HEK293 (cell line): ENCODE results near the gene IKZF4.

ENCODE experiments used
- CTCF ChIA-PET: fragments of 350-600 bp; formaldehyde crosslinking; extraction: SDS; loops from one replicate; lab custom pipeline; 2021; ENCODE audit warnings: antibody characterized with exemption; lab: Yijun Ruan, JAX
- POLR2A ChIA-PET: fragments of 300-600 bp; formaldehyde crosslinking; extraction: SDS; loops from one replicate; lab custom pipeline; 2020; ENCODE audit warnings: antibody characterized with exemption, inconsistent platforms; lab: Yijun Ruan, JAX
- H3K27ac ChIP-seq: fragments of 200-500 bp; sonication (Bioruptor generic); 2 replicates; pipeline ENCODE4 v1.5.1; 2014; ENCODE audit warnings: low read depth, low read length, control low read depth, inconsistent platforms; ENCODE audit errors: extremely low read depth
- H3K36me3 ChIP-seq, 2 experiments: fragments of 200-500 bp in 1 of 2; sonication (Bioruptor generic) in 1 of 2; 1 replicate in 1 of 2; 2 replicates in 1 of 2; pipeline ENCODE4 v1.5.1; 2014 to 2017; ENCODE audit warnings: inconsistent platforms in 2 of 2, low read length in 2 of 2; ENCODE audit not compliant: control insufficient read depth in 2 of 2, insufficient read depth in 1 of 2
- H3K4me1 ChIP-seq: fragments of 200-500 bp; sonication (Bioruptor generic); 2 replicates; pipeline ENCODE4 v1.5.1; 2014; ENCODE audit warnings: mild to moderate bottlenecking, low read length, inconsistent platforms; ENCODE audit not compliant: control insufficient read depth, insufficient read depth
- H3K4me3 ChIP-seq: 2 replicates; pipeline ENCODE4 v1.5.1; 2011; ENCODE audit warnings: low read depth, mild to moderate bottlenecking, control low read depth, low read length, moderate library complexity
- H3K9me3 ChIP-seq: fragments of 200-500 bp; sonication (Bioruptor generic); 2 replicates; pipeline ENCODE4 v1.5.1; 2014; ENCODE audit warnings: low read depth, low read length, inconsistent platforms; ENCODE audit not compliant: control insufficient read depth, insufficient read depth
- BCL11A ChIP-seq: fragments of 450-650 bp; formaldehyde crosslinking; IDR thresholded peaks from 2 replicates; pipeline ENCODE4 v1.5.1; 2016; ENCODE audit warnings: low read depth, missing biosample characterization, missing genetic modification characterization
- MEIS1 ChIP-seq: sonication (generic); formaldehyde crosslinking; IDR thresholded peaks from 2 replicates; pipeline ENCODE4 v1.8.1; 2022; ENCODE audit warnings: missing genetic modification reagents, mild to moderate bottlenecking, borderline replicate concordance
- OVOL3 ChIP-seq: fragments of 450-650 bp; formaldehyde crosslinking; IDR thresholded peaks from 2 replicates; pipeline ENCODE4 v1.5.1; 2016; ENCODE audit warnings: missing biosample characterization, missing genetic modification characterization
- PBX3 ChIP-seq: sonication (generic); formaldehyde crosslinking; IDR thresholded peaks from 2 replicates; pipeline ENCODE4 v1.8.1; 2022; ENCODE audit warnings: mild to moderate bottlenecking, moderate library complexity, missing genetic modification reagents
- SCRT1 ChIP-seq: fragments of 450-650 bp; formaldehyde crosslinking; IDR thresholded peaks from 2 replicates; pipeline ENCODE4 v1.5.1; 2016; ENCODE audit warnings: missing biosample characterization, missing genetic modification characterization, borderline replicate concordance
- SCRT2 ChIP-seq: fragments of 450-650 bp; formaldehyde crosslinking; IDR thresholded peaks from 2 replicates; pipeline ENCODE4 v1.5.1; 2016; ENCODE audit warnings: missing biosample characterization, missing genetic modification characterization
- ZBTB17 ChIP-seq: fragments of 450-650 bp; formaldehyde crosslinking; IDR thresholded peaks from 2 replicates; pipeline ENCODE4 v1.5.1; 2016; ENCODE audit warnings: missing biosample characterization, missing genetic modification characterization
- ZBTB48 ChIP-seq: fragments of 450-650 bp; formaldehyde crosslinking; IDR thresholded peaks from 2 replicates; pipeline ENCODE4 v1.5.1; 2016; ENCODE audit warnings: missing biosample characterization, missing genetic modification characterization
- ZNF2 ChIP-seq: fragments of 450-650 bp; formaldehyde crosslinking; IDR thresholded peaks from 2 replicates; pipeline ENCODE4 v1.5.1; 2016; ENCODE audit warnings: missing biosample characterization, missing genetic modification characterization
- ZNF366 ChIP-seq: fragments of 450-650 bp; formaldehyde crosslinking; conservative IDR thresholded peaks from 2 replicates; pipeline ENCODE4 v1.5.1; 2016; ENCODE audit warnings: missing biosample characterization, missing genetic modification characterization
- ZNF416 ChIP-seq: fragments of 450-650 bp; formaldehyde crosslinking; IDR thresholded peaks from 2 replicates; pipeline ENCODE4 v1.5.1; 2016; ENCODE audit warnings: missing biosample characterization, missing genetic modification characterization
- ZNF629 ChIP-seq: fragments of 450-650 bp; formaldehyde crosslinking; IDR thresholded peaks from 2 replicates; pipeline ENCODE4 v1.5.1; 2017; ENCODE audit warnings: missing biosample characterization, missing genetic modification characterization
- ZNF660 ChIP-seq: fragments of 450-650 bp; IDR thresholded peaks from 2 replicates; pipeline ENCODE4 v1.5.1; 2018; ENCODE audit warnings: missing biosample characterization, mild to moderate bottlenecking, missing genetic modification characterization
- ZNF768 ChIP-seq: fragments of 450-650 bp; formaldehyde crosslinking; IDR thresholded peaks from 2 replicates; pipeline ENCODE4 v1.5.1; 2018; ENCODE audit warnings: missing biosample characterization, mild to moderate bottlenecking, missing genetic modification characterization
- ZXDB ChIP-seq: fragments of 450-650 bp; formaldehyde crosslinking; IDR thresholded peaks from 2 replicates; pipeline ENCODE4 v1.5.1; 2016; ENCODE audit warnings: missing biosample characterization, missing genetic modification characterization
- TF ChIP-seq, protein P1 (sequence below): fragments of 450-650 bp; formaldehyde crosslinking; IDR thresholded peaks from 2 replicates; pipeline ENCODE4 v1.5.1; 2016; ENCODE audit warnings: missing biosample characterization, missing genetic modification characterization
- TF ChIP-seq, protein P2 (sequence below): fragments of 450-650 bp; formaldehyde crosslinking; IDR thresholded peaks from 2 replicates; pipeline ENCODE4 v1.5.1; 2016; ENCODE audit warnings: missing biosample characterization, missing genetic modification characterization
- TF ChIP-seq, protein P3 (sequence below): fragments of 450-650 bp; formaldehyde crosslinking; IDR thresholded peaks from 2 replicates; pipeline ENCODE4 v1.5.1; 2016; ENCODE audit warnings: missing biosample characterization, missing genetic modification characterization

IKZF4 gene

DNA sequence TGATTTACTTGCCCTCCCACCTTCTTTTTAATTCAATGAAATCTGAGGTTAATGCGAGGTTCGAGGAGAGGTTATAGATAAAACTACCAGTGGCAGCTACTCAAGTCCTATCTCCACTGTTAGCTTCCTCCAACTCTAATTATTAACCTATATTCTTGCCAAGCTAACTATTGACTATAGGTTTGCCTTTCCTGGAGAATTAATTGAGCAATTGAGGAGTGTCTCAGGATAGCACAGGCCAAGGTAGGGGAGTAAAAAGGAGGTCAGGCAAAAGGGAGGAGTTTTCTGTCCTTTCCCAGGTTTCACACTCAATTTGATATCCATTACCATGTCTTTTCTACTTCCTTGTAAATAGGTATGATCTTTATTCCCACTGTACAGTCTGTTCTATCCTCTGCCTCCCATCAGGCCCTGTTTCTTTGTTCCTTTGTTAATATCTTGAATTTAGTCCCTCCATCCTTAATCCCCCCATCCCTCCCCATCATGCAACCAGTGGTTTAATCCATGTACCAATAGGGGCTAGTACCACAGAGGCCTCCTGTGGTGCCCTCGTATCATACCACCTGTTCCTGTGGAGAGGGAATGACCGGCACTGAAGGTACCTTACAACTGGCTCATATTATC lies 27.5 kb upstream of the IKZF4 start:
- Histone ChIP-seq H3K9me3 (no peaks in the 10 kb centered on the region), H3K27ac (no peak overlapping the region), H3K4me1 (no peaks in the 10 kb centered on the region; the same call in 1 of the 2 replicates), H3K4me3 (no peak overlapping the region)
- CTCF ChIA-PET, result interaction anchor here (0.7 to 2.4 kb wide), 4 partner anchors 20 to 128 kb away, joined by 3 to 11 read pairs (median 4); partner anchors contain the start of gene RAB5B
- POLR2A ChIA-PET, result interaction anchor here (0.9 to 1.0 kb wide), 2 partner anchors 9 to 19 kb away, joined by 3 to 4 read pairs; partner anchors contain the start of gene RAB5B
- TF ChIP-seq BCL11A (tag by site-specific recombination) (no peak), SCRT1 (tag by site-specific recombination) (0 out of 2 replicates have a peak, but pooled peaks have one; percentile 15), SCRT2 (tag by site-specific recombination) (peak; percentile 56; the same call in 1 of the 2 replicates), MEIS1 (no peak), ZNF366 (tag by site-specific recombination) (peak; percentile 43), ZXDB (tag by site-specific recombination) (no peak)
- TF ChIP-seq, protein P1, sequence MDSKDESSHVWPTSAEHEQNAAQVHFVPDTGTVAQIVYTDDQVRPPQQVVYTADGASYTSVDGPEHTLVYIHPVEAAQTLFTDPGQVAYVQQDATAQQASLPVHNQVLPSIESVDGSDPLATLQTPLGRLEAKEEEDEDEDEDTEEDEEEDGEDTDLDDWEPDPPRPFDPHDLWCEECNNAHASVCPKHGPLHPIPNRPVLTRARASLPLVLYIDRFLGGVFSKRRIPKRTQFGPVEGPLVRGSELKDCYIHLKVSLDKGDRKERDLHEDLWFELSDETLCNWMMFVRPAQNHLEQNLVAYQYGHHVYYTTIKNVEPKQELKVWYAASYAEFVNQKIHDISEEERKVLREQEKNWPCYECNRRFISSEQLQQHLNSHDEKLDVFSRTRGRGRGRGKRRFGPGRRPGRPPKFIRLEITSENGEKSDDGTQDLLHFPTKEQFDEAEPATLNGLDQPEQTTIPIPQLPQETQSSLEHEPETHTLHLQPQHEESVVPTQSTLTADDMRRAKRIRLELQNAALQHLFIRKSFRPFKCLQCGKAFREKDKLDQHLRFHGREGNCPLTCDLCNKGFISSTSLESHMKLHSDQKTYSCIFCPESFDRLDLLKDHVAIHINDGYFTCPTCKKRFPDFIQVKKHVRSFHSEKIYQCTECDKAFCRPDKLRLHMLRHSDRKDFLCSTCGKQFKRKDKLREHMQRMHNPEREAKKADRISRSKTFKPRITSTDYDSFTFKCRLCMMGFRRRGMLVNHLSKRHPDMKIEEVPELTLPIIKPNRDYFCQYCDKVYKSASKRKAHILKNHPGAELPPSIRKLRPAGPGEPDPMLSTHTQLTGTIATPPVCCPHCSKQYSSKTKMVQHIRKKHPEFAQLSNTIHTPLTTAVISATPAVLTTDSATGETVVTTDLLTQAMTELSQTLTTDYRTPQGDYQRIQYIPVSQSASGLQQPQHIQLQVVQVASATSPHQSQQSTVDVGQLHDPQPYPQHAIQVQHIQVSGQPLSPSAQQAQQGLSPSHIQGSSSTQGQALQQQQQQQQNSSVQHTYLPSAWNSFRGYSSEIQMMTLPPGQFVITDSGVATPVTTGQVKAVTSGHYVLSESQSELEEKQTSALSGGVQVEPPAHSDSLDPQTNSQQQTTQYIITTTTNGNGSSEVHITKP (tag by site-specific recombination), result peak; percentile 91
- TF ChIP-seq, all 188 proteins: peak for 4
- H3K36me3 ChIP-seq, result peaks cover 45 to 69% of the 10 kb centered on the region in 2 experiments

DNA sequence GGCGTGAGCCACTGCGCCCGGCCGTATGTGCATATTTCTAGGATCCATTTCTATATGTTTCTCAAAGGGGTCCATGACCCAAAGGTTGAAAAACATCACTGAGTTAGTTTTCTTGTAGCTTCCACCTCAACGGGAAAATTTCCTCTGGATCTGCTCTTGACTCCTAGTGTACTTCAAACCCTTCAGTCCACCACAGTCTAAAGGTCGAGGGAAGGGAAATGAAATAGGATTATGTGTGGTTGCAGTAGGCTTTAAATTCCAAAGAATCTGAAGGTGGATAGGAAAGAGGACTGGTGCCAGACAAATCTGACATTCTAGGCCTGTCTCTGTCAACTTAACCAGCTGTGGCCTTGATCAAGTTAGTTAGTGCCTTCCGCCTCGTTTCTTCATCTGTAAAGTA lies 25.5 kb upstream of the IKZF4 start:
- CTCF ChIA-PET, result interaction anchor here (0.5 to 4.8 kb wide), 34 partner anchors 9 to 1670 kb away, joined by 3 to 46 read pairs (median 6); partner anchors contain the start of genes RAB5B, RPL41 and ZC3H10
- POLR2A ChIA-PET, result interaction anchor here (0.8 to 3.3 kb wide), 13 partner anchors 9 to 257 kb away, joined by 3 to 48 read pairs (median 4); partner anchors contain the start of genes DNAJC14 and RAB5B
- Histone ChIP-seq H3K4me1 (no peaks in the 10 kb centered on the region; the same call in 1 of the 2 replicates), H3K9me3 (no peaks in the 10 kb centered on the region), H3K27ac (no peak overlapping the region), H3K36me3 (peaks cover 29 to 50% of the 10 kb centered on the region in 2 experiments), H3K4me3 (no peak overlapping the region)
- no peak for TF ChIP-seq ZNF416

DNA sequence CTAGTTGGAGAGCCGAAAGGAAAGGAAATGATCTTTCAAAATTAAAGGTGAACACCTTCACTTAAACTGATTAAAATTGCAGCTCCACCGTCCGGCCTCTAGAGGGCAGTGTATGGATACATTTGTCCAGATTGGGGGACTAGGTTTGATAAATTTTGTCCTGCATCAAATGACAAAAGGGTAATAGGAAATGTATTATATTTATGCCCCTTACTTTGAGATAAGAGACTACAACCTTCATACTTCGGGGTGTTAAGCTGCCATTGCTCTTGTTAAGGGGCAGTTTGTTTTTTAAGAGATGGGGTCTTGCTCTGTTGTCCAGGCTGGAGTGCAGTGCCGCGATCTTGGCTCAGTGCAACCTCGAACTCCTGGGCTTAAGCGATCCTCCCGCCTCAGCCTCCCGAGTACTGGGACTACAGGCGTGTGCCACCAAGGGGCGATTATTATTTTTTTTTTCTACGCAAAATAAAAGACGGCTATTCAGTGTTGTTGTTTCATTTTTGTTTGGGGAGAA lies 24.6 kb upstream of the IKZF4 start:
- Histone ChIP-seq H3K9me3 (no peaks in the 10 kb centered on the region), H3K4me3 (peak overlapping the region; percentile 53; the same call in 1 of the 2 replicates), H3K36me3 (peaks cover 24 to 41% of the 10 kb centered on the region in 2 experiments), H3K4me1 (no peaks in the 10 kb centered on the region; the same call in 1 of the 2 replicates), H3K27ac (no peak overlapping the region)
- ChIA-PET POLR2A (interaction anchor here (0.5 to 3.3 kb wide), 21 partner anchors 8 to 257 kb away, joined by 3 to 48 read pairs (median 4); partner anchors contain the start of genes DNAJC14 and RAB5B), CTCF (interaction anchor here (0.6 to 4.8 kb wide), 38 partner anchors 10 to 488 kb away, joined by 3 to 46 read pairs (median 5); partner anchors contain the start of genes BLOC1S1, RAB5B, RPL41 and ZC3H10)
- TF ChIP-seq, protein P1 (tag by site-specific recombination), result no peak
- peak; percentile 52; the same call in 1 of the 2 replicates for TF ChIP-seq ZNF2 (tag by site-specific recombination)
- no peak for TF ChIP-seq OVOL3
- TF ChIP-seq ZBTB48, result 0 out of 2 replicates have a peak, but pooled peaks have one; percentile 21
- peak; percentile 64; the same call in 1 of the 2 replicates for TF ChIP-seq ZBTB17 (tag by site-specific recombination)
- TF ChIP-seq, protein P2, sequence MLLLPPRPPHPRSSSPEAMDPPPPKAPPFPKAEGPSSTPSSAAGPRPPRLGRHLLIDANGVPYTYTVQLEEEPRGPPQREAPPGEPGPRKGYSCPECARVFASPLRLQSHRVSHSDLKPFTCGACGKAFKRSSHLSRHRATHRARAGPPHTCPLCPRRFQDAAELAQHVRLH (tag by site-specific recombination), result 0 out of 2 replicates have a peak, but pooled peaks have one; percentile 44
- TF ChIP-seq PBX3 (CRISPR knock-in tag), result no peak
- TF ChIP-seq, protein P3, sequence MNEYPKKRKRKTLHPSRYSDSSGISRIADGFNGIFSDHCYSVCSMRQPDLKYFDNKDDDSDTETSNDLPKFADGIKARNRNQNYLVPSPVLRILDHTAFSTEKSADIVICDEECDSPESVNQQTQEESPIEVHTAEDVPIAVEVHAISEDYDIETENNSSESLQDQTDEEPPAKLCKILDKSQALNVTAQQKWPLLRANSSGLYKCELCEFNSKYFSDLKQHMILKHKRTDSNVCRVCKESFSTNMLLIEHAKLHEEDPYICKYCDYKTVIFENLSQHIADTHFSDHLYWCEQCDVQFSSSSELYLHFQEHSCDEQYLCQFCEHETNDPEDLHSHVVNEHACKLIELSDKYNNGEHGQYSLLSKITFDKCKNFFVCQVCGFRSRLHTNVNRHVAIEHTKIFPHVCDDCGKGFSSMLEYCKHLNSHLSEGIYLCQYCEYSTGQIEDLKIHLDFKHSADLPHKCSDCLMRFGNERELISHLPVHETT, result peak; percentile 44; the same call in 1 of the 2 replicates
- TF ChIP-seq ZNF768, result peak; percentile 58; the same call in 1 of the 2 replicates
- 0 out of 2 replicates have a peak, but pooled peaks have one; percentile 15 for TF ChIP-seq ZNF629 (tag by site-specific recombination)
- peak; percentile 57; the same call in 1 of the 2 replicates for TF ChIP-seq ZNF660
